Lower leg skin (tissue), 3 donors: ENCODE data around the gene LTF.

Experiments used
- CTCF ChIP-seq, 3 donors: fragments of 450-650 bp; IDR thresholded peaks; one replicate each; pipeline ENCODE4 v1.5.1; 2016; ENCODE audit warnings: antibody characterized with exemption in 3 of 3, mild to moderate bottlenecking in 3 of 3, moderate library complexity in 2 of 3
- POLR2A ChIP-seq, 2 donors: fragments of 450-650 bp; IDR thresholded peaks; one replicate each; pipeline ENCODE4 v1.6.1; 2016 to 2017; ENCODE audit warnings: antibody characterized with exemption in 2 of 2, mild to moderate bottlenecking in 1 of 2, moderate library complexity in 1 of 2

DNA sequence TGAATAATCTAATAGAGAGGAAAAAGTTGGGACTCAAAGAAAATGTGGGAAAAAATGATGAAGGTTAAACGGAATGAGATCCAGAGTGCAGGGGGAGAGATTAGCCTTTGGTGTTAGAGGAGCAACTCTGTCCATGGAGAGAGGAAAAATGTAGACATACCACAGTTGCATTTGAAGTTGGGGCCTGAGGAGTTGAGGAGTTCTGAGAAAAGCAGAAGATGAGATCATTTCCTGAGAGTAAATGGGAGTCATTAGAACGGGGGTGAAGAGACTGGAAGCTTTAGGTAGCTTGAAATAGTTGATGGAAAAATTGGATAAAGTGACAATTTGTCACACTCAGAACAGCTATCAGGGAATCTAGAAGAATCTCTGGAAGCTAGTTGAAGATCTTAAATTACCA lies 65.1 kb downstream of the LTF start:
- no peak for TF ChIP-seq CTCF (IDR thresholded peaks at IDR 0.05)
- no peak for TF ChIP-seq POLR2A (IDR thresholded peaks at IDR 0.05)
